ENCODE data around the gene PHLPP2.

GRCh38 chr16:71703333-71703732, 21.2 kb downstream of the PHLPP2 start:
- no peak for TF ChIP-seq CTCF (IDR thresholded peaks at IDR 0.05; ENCODE audit: poor library complexity)
- no peak for TF ChIP-seq EZH2 (IDR thresholded peaks at IDR 0.05; ENCODE audit: borderline replicate concordance)
- no peak for TF ChIP-seq EZH2phosphoT487 (IDR thresholded peaks at IDR 0.05; ENCODE audit: low read depth, severe bottlenecking, unreplicated experiment)

Data from hepatocyte (in vitro differentiated cells).